ENCODE results near the gene GALK1. TPM values are rescaled to one million over a fixed set of nuclear protein-coding genes. Genes with fewer than 3 reads are reported as not detected.

The GALK1 gene
- total RNA-seq, 1 experiment from 2014 or later, result 36.7 TPM

DNA sequence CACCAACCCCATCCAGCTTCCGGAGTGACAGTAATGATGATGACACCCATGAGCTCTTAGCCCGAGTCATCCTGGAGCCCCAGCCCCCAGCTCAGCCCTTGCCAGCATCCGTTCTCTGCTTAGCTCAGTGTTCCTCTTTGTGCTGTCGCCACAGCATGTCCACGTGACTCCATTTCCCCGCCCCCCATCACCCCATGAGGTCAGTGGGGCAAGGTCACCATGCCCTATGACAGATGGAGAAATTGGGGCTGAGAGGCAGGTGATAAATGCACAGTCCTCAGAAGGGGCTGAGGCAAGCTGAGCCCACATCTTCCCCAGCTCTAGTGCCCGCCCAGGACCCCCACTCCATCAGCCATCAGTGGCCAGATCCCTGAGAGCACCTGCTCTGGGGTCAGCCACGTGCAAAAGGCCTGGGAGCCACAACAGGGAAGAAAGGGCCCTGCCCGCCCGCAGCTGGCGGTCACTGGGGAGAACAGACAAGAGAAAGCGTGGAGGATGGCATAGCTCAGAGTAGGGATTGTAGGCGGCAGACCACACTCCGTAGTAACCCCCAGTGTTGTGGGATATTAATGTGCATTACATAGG, 26.7 kb downstream of the GALK1 start:
- no peak for DNase-seq
- no peak overlapping the region; a peak in 1 of 5 replicates for H3K4me3 Mint-ChIP-seq

More for the DNA sequence above, 26.7 kb downstream of the GALK1 start:
- peaks cover 7% of the 10 kb centered on the region in 2 experiments for H3K4me1 Mint-ChIP-seq
- Histone ChIP-seq H3K4me2 (ENCODE audit: insufficient read depth, insufficient read length, low read length) (no peak overlapping the region), H3K9me3 (ENCODE audit: control insufficient read depth, low read depth, low read length) (no peaks in the 10 kb centered on the region), H2AK5ac (ENCODE audit: insufficient read length, low read length) (no peak overlapping the region), H3K79me2 (ENCODE audit: insufficient read depth, low read length) (no peaks in the 10 kb centered on the region), H4K8ac (replicated peaks; ENCODE audit: insufficient read length, low read depth, low read length) (no peak overlapping the region), H2BK5ac (ENCODE audit: insufficient read length, low read length) (no peak overlapping the region), H3K9ac (ENCODE audit: extremely low read depth, insufficient read length, low read length) (no peak overlapping the region), H2BK15ac (ENCODE audit: low read depth, low read length) (no peak overlapping the region; the same call in 1 of the 2 replicates), H3K56ac (ENCODE audit: insufficient read length, low read depth, low read length) (no peak overlapping the region), H4K5ac (ENCODE audit: insufficient read length, low read depth, low read length) (no peak overlapping the region), H3K27me3 (ENCODE audit: insufficient read depth, low read length) (no peaks in the 10 kb centered on the region), H4K20me1 (ENCODE audit: control insufficient read depth, insufficient read depth, insufficient read length) (no peaks in the 10 kb centered on the region), H3T11ph (ENCODE audit: low read length) (no peak overlapping the region), H2AFZ (ENCODE audit: low read length) (no peak overlapping the region), H3K4me1 (ENCODE audit: insufficient read depth, low read length) (no peaks in the 10 kb centered on the region), H3K23ac (ENCODE audit: insufficient read length, low read depth, low read length) (no peak overlapping the region), H3K27ac (ENCODE audit: insufficient read length, low read depth, low read length) (no peak overlapping the region), H2BK20ac (ENCODE audit: low read depth, low read length, poor library complexity, severe bottlenecking) (no peak overlapping the region), H4K91ac (ENCODE audit: insufficient read length, low read depth, low read length) (no peak overlapping the region), H3K23me2 (ENCODE audit: insufficient read length, low read depth, low read length, poor library complexity, severe bottlenecking) (no peaks in the 10 kb centered on the region), H3K4ac (ENCODE audit: low read depth, low read length) (no peak overlapping the region), H3K18ac (ENCODE audit: insufficient read length, low read depth, low read length) (no peak overlapping the region), H2BK120ac (ENCODE audit: low read depth, low read length, poor library complexity, severe bottlenecking) (no peak overlapping the region), H3K14ac (ENCODE audit: insufficient read depth, low read length) (no peak overlapping the region; the same call in 1 of the 2 replicates), H3K79me1 (ENCODE audit: insufficient read depth, low read depth, low read length, poor library complexity, severe bottlenecking) (no peaks in the 10 kb centered on the region), H2BK12ac (ENCODE audit: insufficient read length, low read depth, low read length) (no peak overlapping the region)
- peak overlapping the region; percentile 53 to 74 (median 68); a peak in 3 of 7 replicates for H3K27ac Mint-ChIP-seq
- TF ChIP-seq, protein P1, sequence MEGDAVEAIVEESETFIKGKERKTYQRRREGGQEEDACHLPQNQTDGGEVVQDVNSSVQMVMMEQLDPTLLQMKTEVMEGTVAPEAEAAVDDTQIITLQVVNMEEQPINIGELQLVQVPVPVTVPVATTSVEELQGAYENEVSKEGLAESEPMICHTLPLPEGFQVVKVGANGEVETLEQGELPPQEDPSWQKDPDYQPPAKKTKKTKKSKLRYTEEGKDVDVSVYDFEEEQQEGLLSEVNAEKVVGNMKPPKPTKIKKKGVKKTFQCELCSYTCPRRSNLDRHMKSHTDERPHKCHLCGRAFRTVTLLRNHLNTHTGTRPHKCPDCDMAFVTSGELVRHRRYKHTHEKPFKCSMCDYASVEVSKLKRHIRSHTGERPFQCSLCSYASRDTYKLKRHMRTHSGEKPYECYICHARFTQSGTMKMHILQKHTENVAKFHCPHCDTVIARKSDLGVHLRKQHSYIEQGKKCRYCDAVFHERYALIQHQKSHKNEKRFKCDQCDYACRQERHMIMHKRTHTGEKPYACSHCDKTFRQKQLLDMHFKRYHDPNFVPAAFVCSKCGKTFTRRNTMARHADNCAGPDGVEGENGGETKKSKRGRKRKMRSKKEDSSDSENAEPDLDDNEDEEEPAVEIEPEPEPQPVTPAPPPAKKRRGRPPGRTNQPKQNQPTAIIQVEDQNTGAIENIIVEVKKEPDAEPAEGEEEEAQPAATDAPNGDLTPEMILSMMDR (conservative IDR thresholded peaks at IDR 0.05), result no peak
- H3K27me3 Mint-ChIP-seq (ENCODE audit: low read depth), result no peaks in the 10 kb centered on the region
- H3K9me3 Mint-ChIP-seq, result no peaks in the 10 kb centered on the region
- no CpG with 5 or more reads among the region's 14 CpGs for WGBS (ENCODE audit: extremely low coverage, insufficient read length, low lambda C conversion rate)
- no peaks in the 10 kb centered on the region for H3K36me3 Mint-ChIP-seq (ENCODE audit: insufficient read depth in 1 of 3, low read depth in 3 of 3)
